Measurements from ENCODE around the gene PSTK.

Gene PSTK
- 4.3 to 14.7 reads per million in 2 donors for total RNA-seq

GRCh38 chr10:122980209-122981065, at the start of gene PSTK:
Gene PSTK (plus strand): TSS chr10:122980401. CDS start chr10:122980480, 79 bp downstream.
- peak; percentile 82 for DNase-seq

GRCh38 chr10:122931088-122931906, 48.9 kb upstream of the PSTK start:
- no peak for DNase-seq

- DNase-seq: no peak
Observed at GRCh38 chr10:122939133-122939855, 40.9 kb upstream of the PSTK start.

GRCh38 chr10:122939856-122940543, 40.2 kb upstream of the PSTK start:
- DNase-seq: no peak

- no peak for DNase-seq
Observed at GRCh38 chr10:122949296-122949695, 30.9 kb upstream of the PSTK start.

GRCh38 chr10:122953902-122954730, 26.1 kb upstream of the PSTK start, which contains the start of gene C10orf88:
Gene C10orf88 (minus strand): TSS chr10:122954227. CDS start chr10:122954178, 49 bp downstream.
- peak; percentile 92 for DNase-seq

- DNase-seq: no peak
Observed at GRCh38 chr10:122954731-122955050, 25.5 kb upstream of the PSTK start.

- no peak for DNase-seq
Observed at GRCh38 chr10:122955892-122956291, 24.3 kb upstream of the PSTK start.

GRCh38 chr10:122957474-122957873, 22.7 kb upstream of the PSTK start:
- DNase-seq: no peak

GRCh38 chr10:122962405-122962804, 17.8 kb upstream of the PSTK start:
- DNase-seq: no peak

GRCh38 chr10:122966879-122967278, 13.3 kb upstream of the PSTK start:
- DNase-seq: no peak

- DNase-seq: no peak
Observed at GRCh38 chr10:122968698-122969097, 11.5 kb upstream of the PSTK start.

GRCh38 chr10:122974023-122974422, 6.2 kb upstream of the PSTK start:
- no peak for DNase-seq

- no peak for DNase-seq
Observed at GRCh38 chr10:122974543-122975064, 5.6 kb upstream of the PSTK start.

GRCh38 chr10:122981066-122981464, 864 bp downstream of the PSTK start:
- DNase-seq: no peak

- DNase-seq: no peak
Observed at GRCh38 chr10:122983898-122984297, 3.7 kb downstream of the PSTK start.

- no peak for DNase-seq
Observed at GRCh38 chr10:122984708-122985107, 4.5 kb downstream of the PSTK start.

- no peak for DNase-seq
Observed at GRCh38 chr10:122986335-122986734, 6.1 kb downstream of the PSTK start.

- no peak for DNase-seq
Observed at GRCh38 chr10:122988501-122988900, 8.3 kb downstream of the PSTK start.

GRCh38 chr10:122990278-122990677, 10.1 kb downstream of the PSTK start:
- no peak for DNase-seq

- DNase-seq: no peak
Observed at GRCh38 chr10:122992031-122992585, 11.9 kb downstream of the PSTK start.

All from T-helper 9 cell (primary cell).